A549 (cell line): ENCODE measurements around the gene UTP11. TPM values are rescaled to one million over a fixed set of nuclear protein-coding genes. Genes with fewer than 3 reads are reported as not detected.

Experiments
- ATAC-seq, 2 experiments: fragments of 200-7000 bp in 1 of 2; fragments of >200 bp in 1 of 2; cut with Nextera tagmentation in 1 of 2; cut with Tn5 transposase in 1 of 2; 3 replicates each; pipeline versions ENCODE4 v1.8.0 to v1.9.1; 2018 to 2020; ENCODE audit warnings: mild to moderate bottlenecking in 1 of 2, moderate library complexity in 1 of 2
- CTCF ChIA-PET: fragments of 300-600 bp; sonication (Branson Sonifier 250); formaldehyde crosslinking; extraction: SDS; loops from one replicate; lab custom pipeline; 2021; ENCODE audit warnings: antibody characterized with exemption, inconsistent platforms; lab: Yijun Ruan, JAX
- POLR2A ChIA-PET: fragments of 350-600 bp; formaldehyde crosslinking; extraction: SDS; loops from one replicate; lab custom pipeline; 2021; ENCODE audit warnings: antibody characterized with exemption, inconsistent platforms; lab: Yijun Ruan, JAX
- DNase-seq, 2 experiments: peaks; one replicate each; pipeline versions ENCODE4 v3.0.0 to v3.0.0-alpha.2; 2011 to 2016; ENCODE audit warnings: low read depth in 1 of 2, low spot score in 1 of 2
- FAIRE-seq: peaks from 2 replicates; lab custom pipeline; 2011; peaks lifted over from hg19 to GRCh38; lab: Jason Lieb, UNC
- H3K27ac ChIP-seq, 2 experiments: fragments of >200 bp; sonication (Bioruptor Twin); formaldehyde crosslinking; 3 replicates each; pipeline ENCODE4 v1.5.1; 2016 to 2017
- H3K4me1 ChIP-seq: fragments of >200 bp; sonication (Bioruptor Twin); formaldehyde crosslinking; 3 replicates; pipeline ENCODE4 v1.6.1; 2016
- H3K4me2 ChIP-seq: fragments of >200 bp; sonication (Bioruptor Twin); formaldehyde crosslinking; 3 replicates; pipeline ENCODE4 v1.6.1; 2016
- H3K4me3 ChIP-seq: fragments of >200 bp; sonication (Bioruptor Twin); formaldehyde crosslinking; 3 replicates; pipeline ENCODE4 v1.5.1; 2016
- H3K9me3 ChIP-seq: fragments of >200 bp; sonication (Bioruptor Twin); formaldehyde crosslinking; 3 replicates; pipeline ENCODE4 v1.6.1; 2016
- ATOH8 ChIP-seq: fragments of 250-450 bp; sonication (Bioruptor Pico); IDR thresholded peaks from 2 replicates; pipeline ENCODE4 v1.5.0; 2020; ENCODE audit warnings: low read depth, mild to moderate bottlenecking, moderate library complexity
- EP300 ChIP-seq, 2 experiments: fragments of >200 bp; sonication (Bioruptor Twin); formaldehyde crosslinking; IDR thresholded peaks; 2 replicates in 1 of 2; 3 replicates in 1 of 2; pipeline ENCODE4 v1.6.1; 2016 to 2017
- ESRRA ChIP-seq: fragments of 150-350 bp; IDR thresholded peaks from 2 replicates; pipeline ENCODE4 v1.6.1; 2014; ENCODE audit warnings: mild to moderate bottlenecking, low read length, borderline replicate concordance
- FOSL2 ChIP-seq, 2 experiments: fragments of 450-650 bp in 1 of 2; fragments of >200 bp in 1 of 2; sonication (Bioruptor Twin) in 1 of 2; formaldehyde crosslinking; IDR thresholded peaks; 2 replicates each; pipeline versions ENCODE4 v1.5.0 to v1.6.1; 2016 to 2020; ENCODE audit warnings: mild to moderate bottlenecking in 1 of 2, moderate library complexity in 1 of 2
- GATA3 ChIP-seq: IDR thresholded peaks from 2 replicates; pipeline ENCODE4 v1.6.1; 2012; ENCODE audit warnings: borderline replicate concordance
- HDAC2 ChIP-seq: fragments of 200-600 bp; sonication (generic); IDR thresholded peaks from 2 replicates; pipeline ENCODE4 v1.6.1; 2016
- HES2 ChIP-seq: fragments of >200 bp; sonication (Bioruptor Twin); formaldehyde crosslinking; IDR thresholded peaks from 2 replicates; pipeline ENCODE4 v1.6.1; 2016
- HEYL ChIP-seq: fragments of 250-450 bp; sonication (Bioruptor Pico); IDR thresholded peaks from 2 replicates; pipeline ENCODE4 v1.8.0; 2021; ENCODE audit warnings: mild to moderate bottlenecking, moderate library complexity
- HOXB5 ChIP-seq: fragments of 250-450 bp; sonication (Bioruptor Pico); IDR thresholded peaks from 2 replicates; pipeline ENCODE4 v1.5.0; 2020; ENCODE audit warnings: mild to moderate bottlenecking, moderate library complexity
- KDM1A ChIP-seq: fragments of 200-600 bp; sonication (generic); IDR thresholded peaks from 2 replicates; pipeline ENCODE4 v1.6.1; 2016; ENCODE audit warnings: low read depth, mild to moderate bottlenecking
- MAFK ChIP-seq: fragments of 450-650 bp; IDR thresholded peaks from 2 replicates; pipeline ENCODE4 v1.6.1; 2014; ENCODE audit not compliant: partially characterized antibody
- NPAS2 ChIP-seq: fragments of 250-450 bp; sonication (Bioruptor Pico); IDR thresholded peaks from 2 replicates; pipeline ENCODE4 v1.8.0; 2022; ENCODE audit warnings: mild to moderate bottlenecking, moderate library complexity, borderline replicate concordance
- NR3C1 ChIP-seq: fragments of >200 bp; sonication (Bioruptor Twin); formaldehyde crosslinking; IDR thresholded peaks from 3 replicates; pipeline ENCODE4 v1.6.1; 2017
- PHF8 ChIP-seq: fragments of 200-600 bp; sonication (generic); IDR thresholded peaks from 2 replicates; pipeline ENCODE4 v1.6.1; 2016; ENCODE audit warnings: low read depth, mild to moderate bottlenecking, antibody characterized with exemption, moderate library complexity, borderline replicate concordance
- RARB ChIP-seq: fragments of 250-450 bp; sonication (Bioruptor Pico); IDR thresholded peaks from 2 replicates; pipeline ENCODE4 v1.8.0; 2021; ENCODE audit warnings: mild to moderate bottlenecking, moderate library complexity
- RNF2 ChIP-seq: fragments of 200-600 bp; sonication (generic); IDR thresholded peaks from 2 replicates; pipeline ENCODE4 v1.6.1; 2016; ENCODE audit warnings: low read depth, mild to moderate bottlenecking, antibody characterized with exemption, moderate library complexity, borderline replicate concordance
- SMC3 ChIP-seq: fragments of >200 bp; sonication (Bioruptor Twin); formaldehyde crosslinking; IDR thresholded peaks from 3 replicates; pipeline ENCODE4 v1.6.1; 2018; ENCODE audit warnings: inconsistent platforms
- ZC3H11A ChIP-seq: fragments of 450-650 bp; IDR thresholded peaks from 2 replicates; pipeline ENCODE4 v1.6.1; 2014; ENCODE audit warnings: antibody characterized with exemption, mild to moderate bottlenecking
- ZNF302 ChIP-seq: fragments of 250-450 bp; sonication (Bioruptor Pico); IDR thresholded peaks from 2 replicates; pipeline ENCODE4 v1.9.0; 2021; ENCODE audit warnings: inconsistent platforms, mild to moderate bottlenecking, moderate library complexity
- WGBS: methylation state at CpG from one replicate; pipeline ENCODE4 v1.1.6; 2017; ENCODE audit errors: missing lambda C conversion rate; 5-methylcytosine and 5-hydroxymethylcytosine counted together
- polyA plus RNA-seq, 4 experiments: library from polyadenylated mRNA; depleted of rRNA in 3 of 4; stranded (reverse); fragments of >200 nt; fragmentation: RNase III in 1 of 4; extraction: RNeasy Plus Mini Kit Qiagen cat#74134 plus additional on column Dnase treatment in 1 of 4; gene quantifications; 2 replicates in 3 of 4; 3 replicates in 1 of 4; pipeline ENCODE4 v1.2.3, GENCODE V29; 2011 to 2017
- TF ChIP-seq, protein P1 (sequence below): fragments of >200 bp; sonication (Bioruptor Twin); formaldehyde crosslinking; IDR thresholded peaks from 3 replicates; pipeline ENCODE4 v1.5.1; 2016
- TF ChIP-seq, protein P2 (sequence below): IDR thresholded peaks from 2 replicates; pipeline ENCODE4 v1.6.1; 2012; ENCODE audit warnings: low read depth, borderline replicate concordance
- TF ChIP-seq, protein P3 (sequence below): fragments of 200-600 bp; sonication (generic); IDR thresholded peaks from 2 replicates; pipeline ENCODE4 v1.6.1; 2016; ENCODE audit warnings: antibody characterized with exemption, mild to moderate bottlenecking, moderate library complexity

The UTP11 gene
- polyA plus RNA-seq, 2 of the 4 experiments (the other 2 are of a cell fraction): 37.6 to 44.8 TPM

- H3K27ac ChIP-seq: peak overlapping the region; percentile 74 to 87
- no peak overlapping the region for H3K4me3 ChIP-seq
- POLR2A ChIA-PET: interaction anchor here (0.6 to 1.3 kb wide), 2 partner anchors 21 to 140 kb away, joined by 3 read pairs; partner anchors contain the start of gene MTF1
- H3K4me1 ChIP-seq: peaks cover 43% of the 10 kb centered on the region
- CTCF ChIA-PET: interaction anchor here (0.7 to 6.9 kb wide), 4 partner anchors 9 to 23 kb away, joined by 3 to 53 read pairs (median 8); partner anchors contain the start of gene SF3A3
- DNase-seq (peak in 1 of 2 experiments; percentile 60), FAIRE-seq (no peak), ATAC-seq (peak; percentile 15 to 58; a peak in 3 of 6 replicates)
- WGBS: 16% methylated on average over 9 of the region's 9 CpGs
- TF ChIP-seq FOSL2 (IDR thresholded peaks at IDR 0.05) (no peak), FOSL2 (CRISPR knock-in tag; IDR thresholded peaks at IDR 0.05) (peak; percentile 52), MAFK (no peak)
- no peaks in the 10 kb centered on the region for H3K9me3 ChIP-seq
- H3K4me2 ChIP-seq: peak overlapping the region; percentile 65
Observed at GRCh38 chr1:37999430-38000232, 12.9 kb upstream of the UTP11 start.

DNA sequence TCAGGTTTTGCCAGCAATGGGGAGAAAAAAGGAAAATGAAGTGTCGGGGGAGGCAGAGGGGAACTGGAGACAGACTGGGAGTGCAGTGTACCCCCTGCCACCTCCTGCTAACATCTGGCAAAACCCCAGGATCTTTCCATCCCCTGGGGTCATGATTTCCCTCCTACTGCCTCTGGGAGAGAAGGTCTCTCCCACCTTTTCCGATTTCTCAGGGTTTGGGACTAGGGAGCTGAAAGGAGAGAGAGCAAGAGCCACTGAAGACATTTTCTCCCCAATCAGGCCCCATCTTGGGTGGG is 12.4 kb upstream of the UTP11 start:
- H3K27ac ChIP-seq: peak overlapping the region; percentile 74 to 87
- ChIA-PET CTCF (interaction anchor here (0.7 to 6.9 kb wide), 5 partner anchors 10 to 24 kb away, joined by 3 to 53 read pairs (median 3); partner anchors contain the start of gene SF3A3), POLR2A (interaction anchor here (1.3 kb wide), 1 partner anchor 141 kb away, joined by 3 read pairs; the partner anchor contains the start of gene MTF1)
- no peaks in the 10 kb centered on the region for H3K9me3 ChIP-seq
- no peak for ATAC-seq
- TF ChIP-seq MAFK (no peak), ZNF302 (CRISPR knock-in tag) (no peak), ESRRA (no peak), NR3C1 (no peak), KDM1A (no peak), HOXB5 (CRISPR knock-in tag) (no peak), PHF8 (no peak), SMC3 (no peak), EP300 (IDR thresholded peaks at IDR 0.05) (no peak), RARB (CRISPR knock-in tag) (no peak), HEYL (CRISPR knock-in tag) (no peak), ZC3H11A (no peak), GATA3 (no peak)
- TF ChIP-seq, protein P1, sequence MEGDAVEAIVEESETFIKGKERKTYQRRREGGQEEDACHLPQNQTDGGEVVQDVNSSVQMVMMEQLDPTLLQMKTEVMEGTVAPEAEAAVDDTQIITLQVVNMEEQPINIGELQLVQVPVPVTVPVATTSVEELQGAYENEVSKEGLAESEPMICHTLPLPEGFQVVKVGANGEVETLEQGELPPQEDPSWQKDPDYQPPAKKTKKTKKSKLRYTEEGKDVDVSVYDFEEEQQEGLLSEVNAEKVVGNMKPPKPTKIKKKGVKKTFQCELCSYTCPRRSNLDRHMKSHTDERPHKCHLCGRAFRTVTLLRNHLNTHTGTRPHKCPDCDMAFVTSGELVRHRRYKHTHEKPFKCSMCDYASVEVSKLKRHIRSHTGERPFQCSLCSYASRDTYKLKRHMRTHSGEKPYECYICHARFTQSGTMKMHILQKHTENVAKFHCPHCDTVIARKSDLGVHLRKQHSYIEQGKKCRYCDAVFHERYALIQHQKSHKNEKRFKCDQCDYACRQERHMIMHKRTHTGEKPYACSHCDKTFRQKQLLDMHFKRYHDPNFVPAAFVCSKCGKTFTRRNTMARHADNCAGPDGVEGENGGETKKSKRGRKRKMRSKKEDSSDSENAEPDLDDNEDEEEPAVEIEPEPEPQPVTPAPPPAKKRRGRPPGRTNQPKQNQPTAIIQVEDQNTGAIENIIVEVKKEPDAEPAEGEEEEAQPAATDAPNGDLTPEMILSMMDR: no peak
- TF ChIP-seq, protein P2, sequence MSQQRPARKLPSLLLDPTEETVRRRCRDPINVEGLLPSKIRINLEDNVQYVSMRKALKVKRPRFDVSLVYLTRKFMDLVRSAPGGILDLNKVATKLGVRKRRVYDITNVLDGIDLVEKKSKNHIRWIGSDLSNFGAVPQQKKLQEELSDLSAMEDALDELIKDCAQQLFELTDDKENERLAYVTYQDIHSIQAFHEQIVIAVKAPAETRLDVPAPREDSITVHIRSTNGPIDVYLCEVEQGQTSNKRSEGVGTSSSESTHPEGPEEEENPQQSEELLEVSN: no peak
- peaks cover 44% of the 10 kb centered on the region for H3K4me1 ChIP-seq
- H3K4me3 ChIP-seq: no peak overlapping the region
- DNase-seq: no peak
- FAIRE-seq: no peak
- peak overlapping the region; percentile 65 for H3K4me2 ChIP-seq
- WGBS: 90% methylated on average over 2 of the region's 2 CpGs

DNA sequence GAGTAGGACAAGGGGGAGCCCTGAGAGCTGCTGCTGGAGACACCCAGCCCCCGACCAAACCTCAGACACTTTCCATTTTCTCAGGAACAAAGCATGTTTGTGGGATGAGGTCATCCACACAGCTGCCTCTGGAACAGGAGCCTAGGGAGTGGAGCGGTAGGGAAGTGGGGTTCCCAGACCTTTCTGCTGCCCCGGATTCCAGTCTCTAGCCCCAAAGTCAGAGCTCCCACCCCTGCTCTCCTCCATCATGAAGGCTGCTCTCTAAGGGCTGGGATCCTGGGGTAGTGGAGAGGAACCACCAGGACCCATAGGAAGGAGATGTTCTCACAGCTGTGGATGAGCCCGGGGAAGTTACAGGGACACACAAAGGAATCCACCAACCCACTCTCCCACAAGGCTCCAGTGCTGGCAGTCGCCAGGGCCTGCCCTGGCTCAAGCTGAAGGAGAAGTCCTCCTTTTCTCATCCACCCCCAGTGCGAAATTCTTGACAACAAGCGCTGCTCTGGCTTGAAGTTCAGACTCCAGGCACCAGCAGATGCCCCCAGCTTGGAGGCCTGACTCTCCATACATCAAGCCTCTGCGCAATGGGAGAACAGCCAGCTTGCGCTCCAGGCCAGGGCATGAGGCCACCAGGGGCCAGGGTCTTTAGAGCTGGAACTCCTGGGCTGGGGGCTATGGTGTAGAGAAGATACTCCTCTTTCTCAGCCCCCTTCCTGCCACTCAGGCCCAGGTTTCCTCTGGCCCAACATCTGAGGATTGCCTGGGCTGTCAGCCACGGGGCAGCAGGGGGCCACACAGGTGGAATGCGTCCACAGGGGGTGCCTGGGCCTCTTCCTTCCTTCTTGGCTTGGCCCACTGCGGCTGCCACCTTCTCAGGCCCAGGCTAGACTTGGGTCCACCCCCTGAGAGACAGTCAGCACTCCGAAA is 11.7 kb upstream of the UTP11 start:
- ATAC-seq: peak; percentile 40 to 57; a peak in 4 of 6 replicates
- H3K4me3 ChIP-seq: no peak overlapping the region
- H3K27ac ChIP-seq: peak overlapping the region; percentile 74 to 87
- peak overlapping the region; percentile 65 for H3K4me2 ChIP-seq
- peaks cover 44% of the 10 kb centered on the region for H3K4me1 ChIP-seq
- CTCF ChIA-PET: interaction anchor here (0.7 to 6.9 kb wide), 5 partner anchors 11 to 24 kb away, joined by 3 to 53 read pairs (median 3); partner anchors contain the start of gene SF3A3
- DNase-seq: no peak
- no peaks in the 10 kb centered on the region for H3K9me3 ChIP-seq
- 57% methylated on average over 8 of the region's 13 CpGs for WGBS
- no peak for FAIRE-seq
- POLR2A ChIA-PET: interaction anchor here (1.3 kb wide), 1 partner anchor 142 kb away, joined by 3 read pairs; the partner anchor contains the start of gene MTF1
- TF ChIP-seq ATOH8 (CRISPR knock-in tag): no peak
- no peak for TF ChIP-seq RNF2
- TF ChIP-seq HES2: no peak
- TF ChIP-seq, protein P3, sequence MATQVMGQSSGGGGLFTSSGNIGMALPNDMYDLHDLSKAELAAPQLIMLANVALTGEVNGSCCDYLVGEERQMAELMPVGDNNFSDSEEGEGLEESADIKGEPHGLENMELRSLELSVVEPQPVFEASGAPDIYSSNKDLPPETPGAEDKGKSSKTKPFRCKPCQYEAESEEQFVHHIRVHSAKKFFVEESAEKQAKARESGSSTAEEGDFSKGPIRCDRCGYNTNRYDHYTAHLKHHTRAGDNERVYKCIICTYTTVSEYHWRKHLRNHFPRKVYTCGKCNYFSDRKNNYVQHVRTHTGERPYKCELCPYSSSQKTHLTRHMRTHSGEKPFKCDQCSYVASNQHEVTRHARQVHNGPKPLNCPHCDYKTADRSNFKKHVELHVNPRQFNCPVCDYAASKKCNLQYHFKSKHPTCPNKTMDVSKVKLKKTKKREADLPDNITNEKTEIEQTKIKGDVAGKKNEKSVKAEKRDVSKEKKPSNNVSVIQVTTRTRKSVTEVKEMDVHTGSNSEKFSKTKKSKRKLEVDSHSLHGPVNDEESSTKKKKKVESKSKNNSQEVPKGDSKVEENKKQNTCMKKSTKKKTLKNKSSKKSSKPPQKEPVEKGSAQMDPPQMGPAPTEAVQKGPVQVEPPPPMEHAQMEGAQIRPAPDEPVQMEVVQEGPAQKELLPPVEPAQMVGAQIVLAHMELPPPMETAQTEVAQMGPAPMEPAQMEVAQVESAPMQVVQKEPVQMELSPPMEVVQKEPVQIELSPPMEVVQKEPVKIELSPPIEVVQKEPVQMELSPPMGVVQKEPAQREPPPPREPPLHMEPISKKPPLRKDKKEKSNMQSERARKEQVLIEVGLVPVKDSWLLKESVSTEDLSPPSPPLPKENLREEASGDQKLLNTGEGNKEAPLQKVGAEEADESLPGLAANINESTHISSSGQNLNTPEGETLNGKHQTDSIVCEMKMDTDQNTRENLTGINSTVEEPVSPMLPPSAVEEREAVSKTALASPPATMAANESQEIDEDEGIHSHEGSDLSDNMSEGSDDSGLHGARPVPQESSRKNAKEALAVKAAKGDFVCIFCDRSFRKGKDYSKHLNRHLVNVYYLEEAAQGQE: no peak
- TF ChIP-seq NPAS2 (CRISPR knock-in tag): no peak
- no peak for TF ChIP-seq HDAC2
